SK-N-SH (cell line): Measurements from ENCODE around the gene PBX3. TPM values are rescaled to one million over a fixed set of nuclear protein-coding genes. Genes with fewer than 3 reads are reported as not detected.

Experiments used
- CTCF ChIA-PET: fragments of 300-600, 350-600 bp; formaldehyde crosslinking; extraction: SDS; loops from one replicate; lab custom pipeline; 2021; lab: Yijun Ruan, JAX
- POLR2A ChIA-PET: fragments of 350-600 bp; sonication (Branson Sonifier 250); formaldehyde crosslinking; extraction: SDS; loops from one replicate; lab custom pipeline; 2020; ENCODE audit warnings: antibody characterized with exemption, inconsistent platforms; lab: Yijun Ruan, JAX
- DNase-seq: peaks from one replicate; pipeline ENCODE4 v3.0.0; 2012
- H2AFZ ChIP-seq: fragments of 200-600 bp; sonication (generic); 2 replicates; pipeline ENCODE4 v1.8.1; 2016; ENCODE audit warnings: antibody characterized with exemption, mild to moderate bottlenecking, low read depth
- H3F3A ChIP-seq: fragments of 200-600 bp; sonication (generic); replicated peaks from 2 replicates; pipeline ENCODE3; 2016; ENCODE audit warnings: antibody characterized with exemption, mild to moderate bottlenecking; ENCODE audit not compliant: insufficient read depth
- H3K27ac ChIP-seq, 2 experiments: fragments of 200-500 bp in 1 of 2; fragments of 200-600 bp in 1 of 2; sonication (Bioruptor generic) in 1 of 2; sonication (generic), shearing (Covaris generic) in 1 of 2; 2 replicates each; pipeline versions ENCODE4 v1.5.1 to v1.6.1; 2014 to 2016; ENCODE audit warnings: low read depth in 2 of 2, inconsistent platforms in 1 of 2, low read length in 1 of 2, mild to moderate bottlenecking in 1 of 2, mixed read lengths in 1 of 2
- H3K27me3 ChIP-seq: fragments of 200-600 bp; sonication (generic), shearing (Covaris generic); 2 replicates; pipeline ENCODE4 v1.6.1; 2016; ENCODE audit warnings: mixed run types; ENCODE audit not compliant: insufficient read depth
- H3K36me3 ChIP-seq, 2 experiments: fragments of 200-500 bp in 1 of 2; fragments of 200-600 bp in 1 of 2; sonication (Bioruptor generic) in 1 of 2; sonication (generic) in 1 of 2; replicated peaks in 1 of 2; 2 replicates each; pipeline versions ENCODE3 to v1.5.1; 2014 to 2016; ENCODE audit warnings: low read length in 1 of 2, mild to moderate bottlenecking in 1 of 2; ENCODE audit not compliant: insufficient read depth in 2 of 2, control insufficient read depth in 1 of 2
- H3K4me1 ChIP-seq, 2 experiments: fragments of 200-500 bp in 1 of 2; fragments of 200-600 bp in 1 of 2; sonication (Bioruptor generic) in 1 of 2; sonication (generic), shearing (Covaris generic) in 1 of 2; 2 replicates each; pipeline versions ENCODE4 v1.5.1 to v1.6.1; 2014 to 2016; ENCODE audit warnings: low read depth in 1 of 2, low read length in 1 of 2, mixed run types in 1 of 2; ENCODE audit not compliant: insufficient read depth in 2 of 2, control insufficient read depth in 1 of 2
- H3K4me2 ChIP-seq: fragments of 200-600 bp; sonication (generic), shearing (Covaris generic); 2 replicates; pipeline ENCODE4 v1.6.1; 2017; ENCODE audit warnings: mixed run types
- H3K4me3 ChIP-seq, 2 experiments: fragments of 200-500 bp in 1 of 2; fragments of 200-600 bp in 1 of 2; sonication (Bioruptor generic) in 1 of 2; sonication (generic), shearing (Covaris generic) in 1 of 2; 2 replicates each; pipeline versions ENCODE4 v1.5.1 to v1.8.1; 2014 to 2016; ENCODE audit warnings: low read depth in 2 of 2, inconsistent platforms in 1 of 2, low read length in 1 of 2, mild to moderate bottlenecking in 1 of 2, mixed read lengths in 1 of 2, moderate library complexity in 1 of 2
- H3K79me2 ChIP-seq: fragments of 200-600 bp; sonication (generic); 2 replicates; pipeline ENCODE4 v1.8.1; 2017; ENCODE audit warnings: mild to moderate bottlenecking; ENCODE audit not compliant: insufficient read depth
- H3K9ac ChIP-seq: fragments of 200-600 bp; sonication (generic); 2 replicates; pipeline ENCODE4 v1.6.1; 2017; ENCODE audit warnings: mixed run types
- H3K9me2 ChIP-seq: fragments of 200-600 bp; sonication (generic); 2 replicates; pipeline ENCODE4 v1.6.1; 2017; ENCODE audit warnings: mixed run types
- H3K9me3 ChIP-seq: fragments of 200-600 bp; sonication (generic); 2 replicates; pipeline ENCODE4 v1.6.1; 2017; ENCODE audit warnings: mixed run types, mild to moderate bottlenecking, moderate library complexity
- H4K20me1 ChIP-seq: fragments of 200-600 bp; sonication (generic); 2 replicates; pipeline ENCODE4 v1.6.1; 2017; ENCODE audit warnings: mild to moderate bottlenecking, mixed run types; ENCODE audit not compliant: insufficient read depth
- ELF1 ChIP-seq: IDR thresholded peaks from 2 replicates; pipeline ENCODE4 v1.4.0; 2012
- FOSL2 ChIP-seq: IDR thresholded peaks from 2 replicates; pipeline ENCODE4 v1.4.0; 2012; ENCODE audit warnings: low read depth, mild to moderate bottlenecking, moderate library complexity, borderline replicate concordance
- FOXJ3 ChIP-seq: sonication (generic); formaldehyde crosslinking; IDR thresholded peaks from 2 replicates; pipeline ENCODE4 v1.5.1; 2020; ENCODE audit warnings: mild to moderate bottlenecking, missing genetic modification reagents
- JUND ChIP-seq: IDR thresholded peaks from 2 replicates; pipeline ENCODE4 v1.4.0; 2012
- MEF2A ChIP-seq: IDR thresholded peaks from 2 replicates; pipeline ENCODE4 v1.4.0; 2012; ENCODE audit warnings: low read depth, borderline replicate concordance
- MXI1 ChIP-seq: IDR thresholded peaks from 2 replicates; pipeline ENCODE4 v1.6.1; 2012; ENCODE audit warnings: mild to moderate bottlenecking, low read depth, low read length, improper control_type of control experiment
- NFIC ChIP-seq: IDR thresholded peaks from 2 replicates; pipeline ENCODE4 v1.4.0; 2012; ENCODE audit warnings: borderline replicate concordance
- NRF1 ChIP-seq: IDR thresholded peaks from 2 replicates; pipeline ENCODE4 v1.6.1; 2012; ENCODE audit warnings: low read depth, mild to moderate bottlenecking, low read length
- POLR2AphosphoS5 ChIP-seq: IDR thresholded peaks from 2 replicates; pipeline ENCODE4 v1.6.1; 2012; ENCODE audit warnings: low read depth, low read length
- RAD21 ChIP-seq: IDR thresholded peaks from 2 replicates; pipeline ENCODE4 v1.6.1; 2012; ENCODE audit warnings: mild to moderate bottlenecking, low read length
- RFX5 ChIP-seq: IDR thresholded peaks from 2 replicates; pipeline ENCODE4 v1.6.1; 2012; ENCODE audit warnings: mild to moderate bottlenecking, improper control_type of control experiment, low read length
- RXRA ChIP-seq: IDR thresholded peaks from 2 replicates; pipeline ENCODE4 v1.4.0; 2012; ENCODE audit warnings: low read depth, mild to moderate bottlenecking, borderline replicate concordance
- SIN3A ChIP-seq: IDR thresholded peaks from 2 replicates; pipeline ENCODE4 v1.6.1; 2012; ENCODE audit warnings: low read depth, mild to moderate bottlenecking, low read length, moderate library complexity, borderline replicate concordance
- SMC3 ChIP-seq: IDR thresholded peaks from 2 replicates; pipeline ENCODE4 v1.6.1; 2012; ENCODE audit warnings: low read depth, low read length, improper control_type of control experiment
- TAF1 ChIP-seq: IDR thresholded peaks from 2 replicates; pipeline ENCODE4 v1.6.1; 2012; ENCODE audit warnings: low read depth, mild to moderate bottlenecking, low read length, moderate library complexity, borderline replicate concordance
- TEAD4 ChIP-seq: IDR thresholded peaks from 2 replicates; pipeline ENCODE4 v1.4.0; 2012; ENCODE audit warnings: mild to moderate bottlenecking, borderline replicate concordance; ENCODE audit not compliant: insufficient read depth
- WGBS: methylation state at CpG from one replicate; pipeline ENCODE4 v1.1.6; 2017; ENCODE audit warnings: low lambda C conversion rate; 5-methylcytosine and 5-hydroxymethylcytosine counted together
- polyA plus RNA-seq, 3 experiments: library from polyadenylated mRNA; depleted of rRNA; stranded (reverse); fragments of >200 nt; gene quantifications; 2 replicates each; pipeline ENCODE4 v1.2.3, GENCODE V29; 2012
- TF ChIP-seq, protein P1 (sequence below): IDR thresholded peaks from 2 replicates; pipeline ENCODE4 v1.4.0; 2012; ENCODE audit warnings: low read depth, borderline replicate concordance
- TF ChIP-seq, protein P2 (sequence below): fragments of 200-600 bp; sonication (generic); IDR thresholded peaks from 2 replicates; pipeline ENCODE4 v1.6.1; 2017; ENCODE audit warnings: antibody characterized with exemption, mild to moderate bottlenecking, moderate library complexity
- TF ChIP-seq, protein P3 (sequence below): IDR thresholded peaks from 2 replicates; pipeline ENCODE4 v1.6.1; 2012; ENCODE audit warnings: mild to moderate bottlenecking, low read depth, low read length, moderate library complexity
- TF ChIP-seq, protein P4 (sequence below): IDR thresholded peaks from 2 replicates; pipeline ENCODE4; 2012

The PBX3 gene
- polyA plus RNA-seq, 1 of the 3 experiments (the other 2 are of a cell fraction), result 73.0 TPM

DNA sequence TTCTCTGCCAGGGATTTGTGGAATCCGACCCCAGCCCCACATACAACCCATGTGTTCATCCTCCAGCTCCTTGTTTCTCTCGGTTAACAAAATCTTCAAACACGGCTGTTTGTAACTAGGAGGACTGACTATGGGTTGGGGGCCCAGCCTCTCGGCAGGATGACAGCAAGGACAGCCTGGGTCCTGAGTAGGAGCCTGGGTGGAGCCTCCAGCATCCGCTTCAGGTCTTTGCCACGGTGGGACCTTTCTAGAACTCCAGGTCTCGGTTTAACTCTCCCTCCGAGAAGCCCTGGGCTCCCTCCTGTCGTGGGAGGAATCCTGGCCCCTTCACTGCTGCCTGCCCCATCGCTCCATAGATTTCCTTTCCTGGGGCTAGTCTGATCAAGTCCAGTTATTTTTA lies 248.5 kb downstream of the PBX3 start:
- Histone ChIP-seq H3K9ac (no peak overlapping the region), H3K4me2 (no peak overlapping the region), H3K27ac (no peak overlapping the region), H3K79me2 (no peaks in the 10 kb centered on the region), H3K9me2 (no peaks in the 10 kb centered on the region), H3K36me3 (no peaks in the 10 kb centered on the region), H3F3A (no peaks in the 10 kb centered on the region), H3K9me3 (no peaks in the 10 kb centered on the region), H2AFZ (no peak overlapping the region), H3K4me3 (no peak overlapping the region), H3K4me1 (peaks cover 0 to 32% of the 10 kb centered on the region in 2 experiments; a peak in 1 of 4 replicates), H4K20me1 (no peaks in the 10 kb centered on the region), H3K27me3 (no peaks in the 10 kb centered on the region)
- POLR2A ChIA-PET, result no interaction called here
- no peak for TF ChIP-seq NRF1
- no peak for TF ChIP-seq NFIC
- TF ChIP-seq RAD21, result no peak
- no peak for TF ChIP-seq SMC3
- TF ChIP-seq POLR2AphosphoS5, result no peak
- no peak for TF ChIP-seq FOXJ3 (CRISPR knock-in tag)
- no peak for TF ChIP-seq MEF2A
- no peak for TF ChIP-seq TEAD4
- no peak for TF ChIP-seq RXRA
- TF ChIP-seq, protein P1, sequence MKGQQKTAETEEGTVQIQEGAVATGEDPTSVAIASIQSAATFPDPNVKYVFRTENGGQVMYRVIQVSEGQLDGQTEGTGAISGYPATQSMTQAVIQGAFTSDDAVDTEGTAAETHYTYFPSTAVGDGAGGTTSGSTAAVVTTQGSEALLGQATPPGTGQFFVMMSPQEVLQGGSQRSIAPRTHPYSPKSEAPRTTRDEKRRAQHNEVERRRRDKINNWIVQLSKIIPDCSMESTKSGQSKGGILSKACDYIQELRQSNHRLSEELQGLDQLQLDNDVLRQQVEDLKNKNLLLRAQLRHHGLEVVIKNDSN, result no peak
- TF ChIP-seq MXI1, result no peak
- TF ChIP-seq, protein P2, sequence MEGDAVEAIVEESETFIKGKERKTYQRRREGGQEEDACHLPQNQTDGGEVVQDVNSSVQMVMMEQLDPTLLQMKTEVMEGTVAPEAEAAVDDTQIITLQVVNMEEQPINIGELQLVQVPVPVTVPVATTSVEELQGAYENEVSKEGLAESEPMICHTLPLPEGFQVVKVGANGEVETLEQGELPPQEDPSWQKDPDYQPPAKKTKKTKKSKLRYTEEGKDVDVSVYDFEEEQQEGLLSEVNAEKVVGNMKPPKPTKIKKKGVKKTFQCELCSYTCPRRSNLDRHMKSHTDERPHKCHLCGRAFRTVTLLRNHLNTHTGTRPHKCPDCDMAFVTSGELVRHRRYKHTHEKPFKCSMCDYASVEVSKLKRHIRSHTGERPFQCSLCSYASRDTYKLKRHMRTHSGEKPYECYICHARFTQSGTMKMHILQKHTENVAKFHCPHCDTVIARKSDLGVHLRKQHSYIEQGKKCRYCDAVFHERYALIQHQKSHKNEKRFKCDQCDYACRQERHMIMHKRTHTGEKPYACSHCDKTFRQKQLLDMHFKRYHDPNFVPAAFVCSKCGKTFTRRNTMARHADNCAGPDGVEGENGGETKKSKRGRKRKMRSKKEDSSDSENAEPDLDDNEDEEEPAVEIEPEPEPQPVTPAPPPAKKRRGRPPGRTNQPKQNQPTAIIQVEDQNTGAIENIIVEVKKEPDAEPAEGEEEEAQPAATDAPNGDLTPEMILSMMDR, result no peak
- TF ChIP-seq TAF1, result no peak
- TF ChIP-seq RFX5, result no peak
- TF ChIP-seq ELF1, result no peak
- CTCF ChIA-PET, result no interaction called here
- DNase-seq, result no peak
- WGBS, result 77% methylated on average over 9 of the region's 10 CpGs

DNA sequence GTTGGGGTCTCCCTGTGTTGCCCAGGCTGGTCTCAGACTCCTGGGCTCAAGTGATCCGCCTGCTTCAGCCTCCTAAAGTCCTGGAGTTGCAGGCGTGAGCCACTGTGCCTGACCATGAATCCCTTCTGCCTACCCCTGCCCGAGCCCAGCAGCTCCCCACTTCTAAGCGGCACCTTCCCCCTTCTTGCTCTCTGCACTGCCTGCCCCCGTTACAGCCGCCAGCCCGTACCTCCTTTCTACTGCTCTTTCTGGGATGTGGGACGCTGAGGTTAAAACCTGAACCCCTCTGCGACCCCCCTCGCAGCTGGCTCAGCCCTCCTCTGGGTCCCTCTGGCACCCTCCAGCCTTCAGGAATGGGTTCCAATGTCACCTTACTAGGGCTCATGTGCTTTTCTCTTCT lies 249.6 kb downstream of the PBX3 start:
- TF ChIP-seq RFX5 (no peak), SMC3 (no peak), SIN3A (no peak), JUND (no peak), FOSL2 (no peak)
- TF ChIP-seq, protein P3, sequence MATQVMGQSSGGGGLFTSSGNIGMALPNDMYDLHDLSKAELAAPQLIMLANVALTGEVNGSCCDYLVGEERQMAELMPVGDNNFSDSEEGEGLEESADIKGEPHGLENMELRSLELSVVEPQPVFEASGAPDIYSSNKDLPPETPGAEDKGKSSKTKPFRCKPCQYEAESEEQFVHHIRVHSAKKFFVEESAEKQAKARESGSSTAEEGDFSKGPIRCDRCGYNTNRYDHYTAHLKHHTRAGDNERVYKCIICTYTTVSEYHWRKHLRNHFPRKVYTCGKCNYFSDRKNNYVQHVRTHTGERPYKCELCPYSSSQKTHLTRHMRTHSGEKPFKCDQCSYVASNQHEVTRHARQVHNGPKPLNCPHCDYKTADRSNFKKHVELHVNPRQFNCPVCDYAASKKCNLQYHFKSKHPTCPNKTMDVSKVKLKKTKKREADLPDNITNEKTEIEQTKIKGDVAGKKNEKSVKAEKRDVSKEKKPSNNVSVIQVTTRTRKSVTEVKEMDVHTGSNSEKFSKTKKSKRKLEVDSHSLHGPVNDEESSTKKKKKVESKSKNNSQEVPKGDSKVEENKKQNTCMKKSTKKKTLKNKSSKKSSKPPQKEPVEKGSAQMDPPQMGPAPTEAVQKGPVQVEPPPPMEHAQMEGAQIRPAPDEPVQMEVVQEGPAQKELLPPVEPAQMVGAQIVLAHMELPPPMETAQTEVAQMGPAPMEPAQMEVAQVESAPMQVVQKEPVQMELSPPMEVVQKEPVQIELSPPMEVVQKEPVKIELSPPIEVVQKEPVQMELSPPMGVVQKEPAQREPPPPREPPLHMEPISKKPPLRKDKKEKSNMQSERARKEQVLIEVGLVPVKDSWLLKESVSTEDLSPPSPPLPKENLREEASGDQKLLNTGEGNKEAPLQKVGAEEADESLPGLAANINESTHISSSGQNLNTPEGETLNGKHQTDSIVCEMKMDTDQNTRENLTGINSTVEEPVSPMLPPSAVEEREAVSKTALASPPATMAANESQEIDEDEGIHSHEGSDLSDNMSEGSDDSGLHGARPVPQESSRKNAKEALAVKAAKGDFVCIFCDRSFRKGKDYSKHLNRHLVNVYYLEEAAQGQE, result no peak
- TF ChIP-seq, protein P4, sequence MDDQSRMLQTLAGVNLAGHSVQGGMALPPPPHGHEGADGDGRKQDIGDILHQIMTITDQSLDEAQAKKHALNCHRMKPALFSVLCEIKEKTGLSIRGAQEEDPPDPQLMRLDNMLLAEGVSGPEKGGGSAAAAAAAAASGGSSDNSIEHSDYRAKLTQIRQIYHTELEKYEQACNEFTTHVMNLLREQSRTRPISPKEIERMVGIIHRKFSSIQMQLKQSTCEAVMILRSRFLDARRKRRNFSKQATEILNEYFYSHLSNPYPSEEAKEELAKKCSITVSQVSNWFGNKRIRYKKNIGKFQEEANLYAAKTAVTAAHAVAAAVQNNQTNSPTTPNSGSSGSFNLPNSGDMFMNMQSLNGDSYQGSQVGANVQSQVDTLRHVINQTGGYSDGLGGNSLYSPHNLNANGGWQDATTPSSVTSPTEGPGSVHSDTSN, result no peak
- Histone ChIP-seq H4K20me1 (no peaks in the 10 kb centered on the region), H3K9me3 (no peaks in the 10 kb centered on the region), H3K4me3 (no peak overlapping the region), H3K9me2 (no peaks in the 10 kb centered on the region), H2AFZ (no peak overlapping the region), H3K4me1 (peaks cover 0 to 22% of the 10 kb centered on the region in 2 experiments; a peak in 1 of 4 replicates), H3K79me2 (no peaks in the 10 kb centered on the region), H3K27me3 (no peaks in the 10 kb centered on the region), H3K36me3 (no peaks in the 10 kb centered on the region), H3K27ac (no peak overlapping the region), H3K4me2 (no peak overlapping the region), H3K9ac (no peak overlapping the region), H3F3A (no peaks in the 10 kb centered on the region)
- POLR2A ChIA-PET, result no interaction called here
- WGBS, result 84% methylated on average over 9 of the region's 10 CpGs
- no peak for DNase-seq
- CTCF ChIA-PET, result no interaction called here
